ENCODE data around the gene ADAM23. TPM values are rescaled to one million over a fixed set of nuclear protein-coding genes. Genes with fewer than 3 reads are reported as not detected.

Gene ADAM23
- total RNA-seq, 1 donor from 2014 or later, result 0.16 TPM

DNA sequence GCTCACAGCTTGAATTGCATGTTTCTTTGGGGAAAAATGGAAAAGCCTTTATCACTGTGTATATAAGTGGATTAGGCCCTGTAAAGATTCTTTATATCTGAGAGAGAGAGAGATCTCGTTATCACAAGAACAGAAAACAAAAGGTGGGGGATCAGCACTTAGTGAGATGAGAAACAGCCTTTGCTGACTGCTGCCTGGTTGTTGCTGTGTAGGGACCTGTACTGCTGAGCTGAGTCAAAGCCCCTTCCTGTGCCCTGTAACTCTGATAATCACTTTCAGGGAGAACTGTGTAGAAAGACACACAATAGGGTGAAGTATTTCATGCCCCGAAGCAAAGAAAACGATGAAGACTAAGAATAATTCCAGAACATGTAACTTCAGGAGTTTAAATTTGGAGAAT is 168.4 kb downstream of the ADAM23 start:
- Mint-ChIP-seq H3K36me3 (ENCODE audit: low read depth) (no peaks in the 10 kb centered on the region), H3K4me1 (ENCODE audit: low read depth) (no peaks in the 10 kb centered on the region), H3K4me3 (no peak overlapping the region), H3K9me3 (no peaks in the 10 kb centered on the region), H3K27ac (no peak overlapping the region), H3K27me3 (ENCODE audit: insufficient read depth) (peaks cover 5% of the 10 kb centered on the region)
- DNase-seq (ENCODE audit: low spot score), result no peak
- intact Hi-C loops (cut with micrococcal nuclease), result no loop called here

GRCh38 chr2:206614811-206615210 is 171.5 kb downstream of the ADAM23 start:
- Mint-ChIP-seq H3K4me3 (no peak overlapping the region), H3K36me3 (ENCODE audit: low read depth) (no peaks in the 10 kb centered on the region), H3K4me1 (ENCODE audit: low read depth) (no peaks in the 10 kb centered on the region), H3K9me3 (no peaks in the 10 kb centered on the region), H3K27ac (no peak overlapping the region), H3K27me3 (ENCODE audit: insufficient read depth) (peaks cover 2% of the 10 kb centered on the region)
- no peak for DNase-seq (ENCODE audit: low spot score)
- intact Hi-C loops (cut with micrococcal nuclease), result no loop called here

- Mint-ChIP-seq H3K27ac (no peak overlapping the region), H3K36me3 (ENCODE audit: low read depth) (no peaks in the 10 kb centered on the region), H3K4me3 (no peak overlapping the region), H3K9me3 (no peaks in the 10 kb centered on the region), H3K27me3 (ENCODE audit: insufficient read depth) (peaks cover 2% of the 10 kb centered on the region), H3K4me1 (ENCODE audit: low read depth) (no peaks in the 10 kb centered on the region)
- intact Hi-C loops (cut with micrococcal nuclease), result no loop called here
- DNase-seq (ENCODE audit: low spot score), result no peak
Measured at GRCh38 chr2:206615417-206616089, 172.2 kb downstream of the ADAM23 start.

- DNase-seq (ENCODE audit: low spot score), result no peak
- Mint-ChIP-seq H3K27ac (no peak overlapping the region), H3K4me3 (no peak overlapping the region), H3K9me3 (no peaks in the 10 kb centered on the region), H3K27me3 (ENCODE audit: insufficient read depth) (peaks cover 2% of the 10 kb centered on the region), H3K4me1 (ENCODE audit: low read depth) (no peaks in the 10 kb centered on the region), H3K36me3 (ENCODE audit: low read depth) (no peaks in the 10 kb centered on the region)
- intact Hi-C loops (cut with micrococcal nuclease), result no loop called here
Measured at GRCh38 chr2:206616151-206616550, 172.8 kb downstream of the ADAM23 start.

GRCh38 chr2:206619011-206619410 is 175.7 kb downstream of the ADAM23 start:
- H3K27me3 Mint-ChIP-seq (ENCODE audit: insufficient read depth), result peaks cover 2% of the 10 kb centered on the region
- no peak for DNase-seq (ENCODE audit: low spot score)
- intact Hi-C loops (cut with micrococcal nuclease), result no loop called here
- H3K4me3 Mint-ChIP-seq, result no peak overlapping the region
- no peaks in the 10 kb centered on the region for H3K9me3 Mint-ChIP-seq
- H3K27ac Mint-ChIP-seq, result no peak overlapping the region
- no peaks in the 10 kb centered on the region for H3K4me1 Mint-ChIP-seq (ENCODE audit: low read depth)
- no peaks in the 10 kb centered on the region for H3K36me3 Mint-ChIP-seq (ENCODE audit: low read depth)

- no peaks in the 10 kb centered on the region for H3K9me3 Mint-ChIP-seq
- no peak for DNase-seq (ENCODE audit: low spot score)
- no peak overlapping the region for H3K4me3 Mint-ChIP-seq
- H3K27ac Mint-ChIP-seq, result no peak overlapping the region
- no peaks in the 10 kb centered on the region for H3K27me3 Mint-ChIP-seq (ENCODE audit: insufficient read depth)
- intact Hi-C loops (cut with micrococcal nuclease), result no loop called here
- H3K4me1 Mint-ChIP-seq (ENCODE audit: low read depth), result no peaks in the 10 kb centered on the region
- no peaks in the 10 kb centered on the region for H3K36me3 Mint-ChIP-seq (ENCODE audit: low read depth)
Measured at GRCh38 chr2:206626108-206626507, 182.8 kb downstream of the ADAM23 start.

- Mint-ChIP-seq H3K27ac (no peak overlapping the region), H3K27me3 (ENCODE audit: insufficient read depth) (no peaks in the 10 kb centered on the region)
Measured at GRCh38 chr2:206627632-206628031, 184.3 kb downstream of the ADAM23 start.

DNA sequence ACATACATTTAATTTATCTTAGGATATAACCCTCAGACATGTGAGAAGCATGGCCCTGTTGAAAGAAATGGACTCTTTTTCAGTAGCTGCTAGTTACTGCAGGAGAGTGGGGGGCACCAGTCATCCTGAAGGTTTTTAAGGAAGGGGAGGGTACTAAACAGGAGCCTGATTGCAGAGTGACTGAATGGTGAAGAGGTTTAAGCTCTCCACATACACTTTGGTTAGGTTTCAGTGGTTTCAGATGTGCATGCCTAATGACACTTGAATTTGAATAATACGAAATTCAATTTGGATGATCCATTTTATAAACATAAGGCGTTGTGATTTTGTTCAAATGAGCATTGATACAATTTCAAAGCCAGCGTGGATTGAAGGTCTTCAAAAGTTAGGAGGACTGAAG is 188.0 kb downstream of the ADAM23 start:
- H3K4me3 Mint-ChIP-seq, result no peak overlapping the region
- H3K27ac Mint-ChIP-seq, result no peak overlapping the region
- no peaks in the 10 kb centered on the region for H3K4me1 Mint-ChIP-seq (ENCODE audit: low read depth)
- no peaks in the 10 kb centered on the region for H3K36me3 Mint-ChIP-seq (ENCODE audit: low read depth)
- DNase-seq (ENCODE audit: low spot score), result no peak
- intact Hi-C loops (cut with micrococcal nuclease), result no loop called here
- H3K27me3 Mint-ChIP-seq (ENCODE audit: insufficient read depth), result no peaks in the 10 kb centered on the region
- no peaks in the 10 kb centered on the region for H3K9me3 Mint-ChIP-seq

More at GRCh38 chr2:206627632-206628031, 184.3 kb downstream of the ADAM23 start:
- DNase-seq (ENCODE audit: low spot score), result no peak
- no peak overlapping the region for H3K4me3 Mint-ChIP-seq
- no peaks in the 10 kb centered on the region for H3K4me1 Mint-ChIP-seq (ENCODE audit: low read depth)
- intact Hi-C loops (cut with micrococcal nuclease), result no loop called here
- no peaks in the 10 kb centered on the region for H3K9me3 Mint-ChIP-seq
- no peaks in the 10 kb centered on the region for H3K36me3 Mint-ChIP-seq (ENCODE audit: low read depth)

DNA sequence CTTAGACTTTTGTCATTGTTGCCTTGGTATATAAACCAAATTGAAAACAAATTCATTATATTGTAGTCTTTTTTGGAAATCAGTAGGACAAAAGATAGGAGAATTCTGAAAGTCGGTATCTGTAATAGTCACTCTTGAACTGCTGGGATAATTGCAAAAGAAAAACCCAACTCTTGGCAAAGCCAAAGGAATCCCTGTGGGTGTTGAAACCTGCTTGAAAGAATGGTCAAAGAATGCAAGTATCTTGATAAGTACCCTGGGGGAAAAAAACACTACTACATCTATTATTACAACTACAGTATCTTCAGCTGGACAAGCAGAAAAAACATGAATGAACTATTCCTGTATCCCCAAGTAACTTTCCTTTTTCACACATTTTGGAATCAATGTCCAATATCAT is 191.7 kb downstream of the ADAM23 start:
- Mint-ChIP-seq H3K4me3 (no peak overlapping the region), H3K36me3 (ENCODE audit: low read depth) (no peaks in the 10 kb centered on the region), H3K4me1 (ENCODE audit: low read depth) (no peaks in the 10 kb centered on the region), H3K9me3 (no peaks in the 10 kb centered on the region), H3K27me3 (ENCODE audit: insufficient read depth) (no peaks in the 10 kb centered on the region), H3K27ac (no peak overlapping the region)
- intact Hi-C loops (cut with micrococcal nuclease), result no loop called here
- DNase-seq (ENCODE audit: low spot score), result no peak

DNA sequence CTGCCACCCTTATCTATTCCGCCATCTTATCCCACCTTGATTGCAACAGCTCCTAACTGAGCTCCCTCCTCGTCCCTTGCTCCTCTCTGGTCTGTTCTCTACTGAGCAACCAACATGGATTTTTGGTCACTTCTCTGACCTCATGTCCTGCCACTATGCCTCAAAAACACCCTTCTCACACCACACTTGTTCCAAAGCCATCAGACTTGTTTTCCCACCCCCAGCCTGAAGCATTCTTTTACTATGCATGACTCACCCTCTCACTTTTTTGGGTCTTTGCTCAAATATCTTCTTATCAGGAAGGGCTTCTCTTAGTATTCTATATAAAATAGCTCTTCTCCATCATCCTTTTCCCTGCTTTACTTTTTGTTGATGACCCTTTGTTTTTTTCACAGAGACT is 196.3 kb downstream of the ADAM23 start:
- H3K36me3 Mint-ChIP-seq (ENCODE audit: low read depth), result no peaks in the 10 kb centered on the region
- H3K4me3 Mint-ChIP-seq, result no peak overlapping the region
- intact Hi-C loops (cut with micrococcal nuclease), result no loop called here
- no peaks in the 10 kb centered on the region for H3K9me3 Mint-ChIP-seq
- peaks cover 4% of the 10 kb centered on the region for H3K27me3 Mint-ChIP-seq (ENCODE audit: insufficient read depth)
- H3K4me1 Mint-ChIP-seq (ENCODE audit: low read depth), result no peaks in the 10 kb centered on the region
- H3K27ac Mint-ChIP-seq, result no peak overlapping the region
- DNase-seq (ENCODE audit: low spot score), result no peak

DNA sequence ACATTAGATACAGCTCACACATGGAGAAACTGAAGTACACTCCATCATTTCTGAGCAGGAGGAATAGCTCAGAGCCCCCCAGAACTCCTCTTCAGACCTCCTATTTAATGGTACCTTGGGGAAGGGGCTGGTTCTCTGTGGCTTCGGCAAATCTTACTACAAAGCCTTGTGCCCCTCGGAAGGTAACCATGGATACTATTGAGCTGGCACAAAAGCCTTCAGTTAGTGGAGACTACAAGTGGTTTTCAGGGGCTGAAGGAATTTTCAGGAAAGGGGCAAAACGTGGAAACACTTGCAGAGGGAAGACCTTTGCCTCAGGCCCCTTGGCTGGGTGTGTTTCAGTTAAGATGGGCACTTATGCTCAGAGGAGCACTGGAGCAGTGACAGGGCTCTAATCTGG is 197.9 kb downstream of the ADAM23 start:
- intact Hi-C loops (cut with micrococcal nuclease), result no loop called here
- Mint-ChIP-seq H3K27ac (no peak overlapping the region), H3K4me1 (ENCODE audit: low read depth) (no peaks in the 10 kb centered on the region), H3K9me3 (no peaks in the 10 kb centered on the region), H3K27me3 (ENCODE audit: insufficient read depth) (peaks cover 4% of the 10 kb centered on the region), H3K36me3 (ENCODE audit: low read depth) (no peaks in the 10 kb centered on the region), H3K4me3 (no peak overlapping the region)
- DNase-seq (ENCODE audit: low spot score), result no peak

- intact Hi-C loops (cut with micrococcal nuclease), result no loop called here
- Mint-ChIP-seq H3K27ac (no peak within 1 kb of the TSS), H3K4me3 (no peak within 1 kb of the TSS), H3K9me3 (no peaks in the 10 kb centered on the region), H3K4me1 (ENCODE audit: low read depth) (no peaks in the 10 kb centered on the region), H3K27me3 (ENCODE audit: insufficient read depth) (peaks cover 4% of the 10 kb centered on the region), H3K36me3 (ENCODE audit: low read depth) (no peaks in the 10 kb centered on the region)
- DNase-seq (ENCODE audit: low spot score), result no peak
Measured at GRCh38 chr2:206642075-206643025, 199.0 kb downstream of the ADAM23 start, which contains the start of gene FAM237A. TSS of gene FAM237A (plus strand) at chr2:206642487. CDS start at chr2:206644237, 1,750 bp downstream.

GRCh38 chr2:206647985-206648384 is 204.7 kb downstream of the ADAM23 start:
- H3K36me3 Mint-ChIP-seq (ENCODE audit: low read depth), result no peaks in the 10 kb centered on the region
- H3K4me1 Mint-ChIP-seq (ENCODE audit: low read depth), result no peaks in the 10 kb centered on the region
- no peaks in the 10 kb centered on the region for H3K9me3 Mint-ChIP-seq
- intact Hi-C loops (cut with micrococcal nuclease), result no loop called here
- no peaks in the 10 kb centered on the region for H3K27me3 Mint-ChIP-seq (ENCODE audit: insufficient read depth)
- H3K4me3 Mint-ChIP-seq, result no peak overlapping the region
- H3K27ac Mint-ChIP-seq, result no peak overlapping the region
- DNase-seq (ENCODE audit: low spot score), result no peak
